ENCODE results near the gene ABCC3. TPM values are rescaled to one million over a fixed set of nuclear protein-coding genes. Genes with fewer than 3 reads are reported as not detected.

Gene ABCC3
- total RNA-seq, 2 experiments from 2014 or later, result not detected

GRCh38 chr17:50625032-50625871, 9.4 kb upstream of the ABCC3 start:
- H3K4me3 Mint-ChIP-seq, result no peak overlapping the region
- peaks cover 4% of the 10 kb centered on the region for H3K4me1 Mint-ChIP-seq
- H3K27me3 Mint-ChIP-seq, result peaks cover 27% of the 10 kb centered on the region
- no peaks in the 10 kb centered on the region for H3K9me3 Mint-ChIP-seq
- H3K36me3 Mint-ChIP-seq (ENCODE audit: low read depth), result no peaks in the 10 kb centered on the region
- H3K27ac Mint-ChIP-seq, result no peak overlapping the region
- ChIA-PET CTCF (interaction anchor here (0.6 to 2.4 kb wide), 9 partner anchors 8 to 483 kb away, joined by 3 to 13 read pairs (median 5); no protein-coding TSS in a partner anchor), POLR2A (no interaction called here)
- no peak for DNase-seq

GRCh38 chr17:50626037-50626574, 8.6 kb upstream of the ABCC3 start:
- Mint-ChIP-seq H3K27ac (no peak overlapping the region), H3K27me3 (peaks cover 31% of the 10 kb centered on the region), H3K9me3 (no peaks in the 10 kb centered on the region), H3K4me1 (peaks cover 4% of the 10 kb centered on the region), H3K4me3 (no peak overlapping the region), H3K36me3 (ENCODE audit: low read depth) (no peaks in the 10 kb centered on the region)
- DNase-seq, result peak; percentile 65
- POLR2A ChIA-PET, result no interaction called here
- CTCF ChIA-PET, result interaction anchor here (0.5 to 2.4 kb wide), 10 partner anchors 9 to 137 kb away, joined by 3 to 13 read pairs (median 4); no protein-coding TSS in a partner anchor

DNA sequence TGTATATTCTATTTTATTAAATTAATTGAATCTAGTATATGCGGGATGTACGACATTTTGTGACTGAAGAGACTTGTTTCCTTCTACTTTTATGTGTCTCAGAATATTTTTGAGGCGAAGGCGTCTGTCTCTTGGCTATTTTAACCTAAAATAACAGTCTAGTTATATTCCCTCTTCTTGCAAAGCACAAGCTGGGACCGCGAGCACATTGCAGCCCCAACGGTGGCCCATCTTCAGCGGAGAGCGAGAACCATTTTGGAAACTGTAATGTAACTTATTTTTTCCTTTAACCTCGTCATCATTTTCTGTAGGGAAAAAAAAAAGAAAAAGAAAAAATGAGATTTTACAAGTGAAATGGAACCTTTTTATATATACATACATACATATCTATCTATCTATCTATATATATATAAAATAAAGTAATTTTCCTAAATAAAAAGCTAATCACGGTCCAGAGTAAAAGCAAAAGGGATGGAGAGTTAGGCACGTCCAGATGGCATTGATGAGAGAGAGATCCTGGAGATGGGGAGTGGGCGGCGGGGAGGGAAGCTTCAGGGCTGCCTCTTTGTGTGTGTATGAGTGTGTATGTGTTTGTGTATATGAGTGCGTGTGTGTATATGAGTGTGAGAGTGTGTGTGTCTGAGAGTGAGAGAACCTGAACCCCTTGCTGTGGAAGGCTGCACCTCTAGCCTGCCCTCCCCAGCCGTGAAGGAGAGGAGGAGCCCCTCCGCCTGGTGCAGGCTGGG, 7.5 kb upstream of the ABCC3 start:
- POLR2A ChIA-PET, result no interaction called here
- CTCF ChIA-PET, result interaction anchor here (0.6 to 2.4 kb wide), 7 partner anchors 9 to 271 kb away, joined by 3 to 13 read pairs (median 6); no protein-coding TSS in a partner anchor
- H3K4me3 Mint-ChIP-seq, result no peak overlapping the region
- no peak for DNase-seq
- H3K9me3 Mint-ChIP-seq, result no peaks in the 10 kb centered on the region
- H3K27me3 Mint-ChIP-seq, result peaks cover 33% of the 10 kb centered on the region
- H3K36me3 Mint-ChIP-seq (ENCODE audit: low read depth), result no peaks in the 10 kb centered on the region
- H3K4me1 Mint-ChIP-seq, result peaks cover 4% of the 10 kb centered on the region
- H3K27ac Mint-ChIP-seq, result no peak overlapping the region

- CTCF ChIA-PET, result interaction anchor here (0.6 to 2.0 kb wide), 8 partner anchors 10 to 270 kb away, joined by 3 to 9 read pairs (median 3); no protein-coding TSS in a partner anchor
- Mint-ChIP-seq H3K27me3 (peaks cover 39% of the 10 kb centered on the region), H3K36me3 (ENCODE audit: low read depth) (no peaks in the 10 kb centered on the region)
Observed at GRCh38 chr17:50627782-50628601, 6.7 kb upstream of the ABCC3 start.

DNA sequence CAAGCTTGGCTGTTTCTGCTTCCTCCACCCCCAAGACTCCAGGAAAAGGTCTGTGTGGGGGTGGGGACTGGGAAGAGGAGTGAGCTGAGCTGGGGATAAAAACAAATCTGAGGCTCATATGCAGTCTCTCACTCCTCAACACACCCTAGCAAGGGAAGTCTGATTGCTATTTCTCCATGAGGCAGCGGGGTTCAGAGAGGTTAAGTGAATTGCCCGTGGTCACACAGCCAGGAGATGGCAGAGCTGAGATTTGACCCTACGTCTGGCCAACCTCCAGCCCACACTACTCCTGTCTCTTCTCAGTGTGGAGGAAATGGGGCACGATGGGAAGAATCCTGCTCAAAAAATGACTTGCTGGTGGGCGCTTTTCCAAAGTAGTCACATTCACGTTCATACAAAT, 4.8 kb upstream of the ABCC3 start:
- ChIA-PET POLR2A (no interaction called here), CTCF (interaction anchor here (0.5 to 2.9 kb wide), 19 partner anchors 9 to 141 kb away, joined by 3 to 9 read pairs (median 4); no protein-coding TSS in a partner anchor)
- Mint-ChIP-seq H3K27me3 (peaks cover 54% of the 10 kb centered on the region), H3K27ac (no peak overlapping the region), H3K9me3 (no peaks in the 10 kb centered on the region), H3K4me1 (peaks cover 4% of the 10 kb centered on the region), H3K4me3 (no peak overlapping the region), H3K36me3 (ENCODE audit: low read depth) (no peaks in the 10 kb centered on the region)
- DNase-seq, result no peak

More at GRCh38 chr17:50627782-50628601, 6.7 kb upstream of the ABCC3 start:
- H3K4me3 Mint-ChIP-seq, result no peak overlapping the region
- POLR2A ChIA-PET, result no interaction called here
- no peak for DNase-seq
- H3K27ac Mint-ChIP-seq, result peak overlapping the region; percentile 15
- no peaks in the 10 kb centered on the region for H3K9me3 Mint-ChIP-seq
- peaks cover 4% of the 10 kb centered on the region for H3K4me1 Mint-ChIP-seq

- H3K9me3 Mint-ChIP-seq, result no peaks in the 10 kb centered on the region
- peak; percentile 65 for DNase-seq
- no peak overlapping the region for H3K27ac Mint-ChIP-seq
- POLR2A ChIA-PET, result no interaction called here
- peaks cover 4% of the 10 kb centered on the region for H3K4me1 Mint-ChIP-seq
- CTCF ChIA-PET, result interaction anchor here (0.6 to 2.9 kb wide), 18 partner anchors 8 to 140 kb away, joined by 3 to 9 read pairs (median 4); no protein-coding TSS in a partner anchor
- no peak overlapping the region for H3K4me3 Mint-ChIP-seq
- H3K36me3 Mint-ChIP-seq (ENCODE audit: low read depth), result no peaks in the 10 kb centered on the region
- H3K27me3 Mint-ChIP-seq, result peaks cover 58% of the 10 kb centered on the region
Observed at GRCh38 chr17:50630524-50631194, 4.0 kb upstream of the ABCC3 start.

DNA sequence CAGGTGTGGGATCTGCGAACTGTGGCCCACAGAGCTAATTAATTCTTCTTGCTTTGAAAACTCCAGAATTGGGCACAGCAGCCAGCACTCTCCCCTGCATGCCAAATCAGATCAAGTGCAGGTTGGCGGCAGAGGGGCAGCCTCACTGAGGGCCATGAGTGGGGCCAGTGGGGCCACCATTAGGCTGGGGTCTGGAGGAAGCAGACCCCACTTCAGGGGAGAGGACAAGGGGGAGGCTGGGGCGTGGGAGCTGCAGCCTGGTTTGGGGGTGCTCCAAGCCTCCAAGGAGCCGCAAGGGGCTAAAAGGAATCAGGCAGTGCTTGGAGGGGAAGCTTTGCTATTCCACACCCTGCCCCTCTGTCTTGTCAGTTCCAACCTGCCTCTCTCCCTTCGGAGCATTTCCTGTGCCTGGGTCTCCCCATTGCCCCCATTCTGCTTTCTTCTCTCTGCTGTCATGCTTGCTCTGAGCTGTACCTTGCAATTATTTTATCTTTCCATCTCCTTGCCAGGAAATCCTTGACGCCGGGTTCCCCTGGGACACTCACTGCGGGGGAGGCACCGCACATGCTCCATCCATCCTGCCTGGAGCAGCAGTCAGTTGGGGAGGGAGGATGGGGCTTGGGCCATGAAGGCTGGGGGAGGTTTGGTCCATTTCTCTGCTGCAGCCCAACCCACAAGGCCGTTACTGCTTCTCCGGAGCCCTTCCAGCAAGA, 3.3 kb upstream of the ABCC3 start:
- Mint-ChIP-seq H3K4me3 (no peak overlapping the region), H3K27ac (no peak overlapping the region), H3K4me1 (peaks cover 4% of the 10 kb centered on the region), H3K27me3 (peaks cover 64% of the 10 kb centered on the region), H3K36me3 (ENCODE audit: low read depth) (no peaks in the 10 kb centered on the region), H3K9me3 (no peaks in the 10 kb centered on the region)
- no peak for DNase-seq
- POLR2A ChIA-PET, result no interaction called here
- CTCF ChIA-PET, result interaction anchor here (1.0 to 2.9 kb wide), 16 partner anchors 7 to 90 kb away, joined by 3 to 9 read pairs (median 4); no protein-coding TSS in a partner anchor

DNA sequence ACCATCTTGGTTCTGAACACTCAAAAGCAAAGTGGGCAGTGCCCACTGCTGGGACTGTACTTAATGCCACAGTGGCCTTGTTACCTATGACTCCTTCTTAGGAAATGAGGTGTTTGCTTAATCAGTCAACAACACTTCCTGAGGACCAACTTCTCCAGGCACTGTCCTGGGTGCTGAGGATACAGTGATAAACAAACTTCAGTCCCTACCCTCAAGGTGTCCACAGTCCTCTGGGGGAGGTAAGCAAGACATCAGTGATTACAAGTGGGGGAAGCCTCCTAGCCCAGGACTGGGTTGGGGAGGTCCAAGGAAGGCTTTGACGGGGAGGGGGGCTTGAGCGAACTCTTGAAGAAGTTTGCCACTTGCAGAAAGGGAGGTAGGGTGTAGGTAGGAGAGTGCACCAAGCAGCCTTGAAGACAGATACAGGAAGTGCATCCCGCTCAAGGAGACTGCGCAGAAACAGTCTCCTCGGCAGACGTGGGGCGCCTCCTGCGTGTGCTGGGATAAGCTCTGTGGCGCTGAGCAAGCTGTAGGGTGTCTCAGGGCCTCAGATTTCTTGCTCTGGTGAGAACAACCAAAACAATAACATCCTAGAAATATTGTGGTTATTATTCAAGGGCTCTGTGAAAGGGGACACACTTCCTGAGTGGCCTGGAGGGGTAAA, 2.6 kb upstream of the ABCC3 start:
- POLR2A ChIA-PET, result no interaction called here
- no peak overlapping the region for H3K4me3 Mint-ChIP-seq

GRCh38 chr17:50632637-50633036, 2.0 kb upstream of the ABCC3 start:
- Mint-ChIP-seq H3K4me3 (no peak overlapping the region), H3K36me3 (ENCODE audit: low read depth) (no peaks in the 10 kb centered on the region), H3K9me3 (no peaks in the 10 kb centered on the region), H3K27me3 (peaks cover 71% of the 10 kb centered on the region), H3K4me1 (peaks cover 4% of the 10 kb centered on the region), H3K27ac (no peak overlapping the region)
- POLR2A ChIA-PET, result no interaction called here
- CTCF ChIA-PET, result interaction anchor here (1.0 to 2.9 kb wide), 4 partner anchors 9 to 153 kb away, joined by 3 to 9 read pairs (median 4); no protein-coding TSS in a partner anchor
- no peak for DNase-seq

More for the DNA sequence above, 2.6 kb upstream of the ABCC3 start:
- no peak overlapping the region for H3K27ac Mint-ChIP-seq
- CTCF ChIA-PET, result interaction anchor here (1.0 to 2.9 kb wide), 4 partner anchors 9 to 153 kb away, joined by 3 to 9 read pairs (median 4); no protein-coding TSS in a partner anchor
- peaks cover 4% of the 10 kb centered on the region for H3K4me1 Mint-ChIP-seq
- no peaks in the 10 kb centered on the region for H3K9me3 Mint-ChIP-seq
- no peak for DNase-seq
- H3K36me3 Mint-ChIP-seq (ENCODE audit: low read depth), result no peaks in the 10 kb centered on the region
- peaks cover 70% of the 10 kb centered on the region for H3K27me3 Mint-ChIP-seq

DNA sequence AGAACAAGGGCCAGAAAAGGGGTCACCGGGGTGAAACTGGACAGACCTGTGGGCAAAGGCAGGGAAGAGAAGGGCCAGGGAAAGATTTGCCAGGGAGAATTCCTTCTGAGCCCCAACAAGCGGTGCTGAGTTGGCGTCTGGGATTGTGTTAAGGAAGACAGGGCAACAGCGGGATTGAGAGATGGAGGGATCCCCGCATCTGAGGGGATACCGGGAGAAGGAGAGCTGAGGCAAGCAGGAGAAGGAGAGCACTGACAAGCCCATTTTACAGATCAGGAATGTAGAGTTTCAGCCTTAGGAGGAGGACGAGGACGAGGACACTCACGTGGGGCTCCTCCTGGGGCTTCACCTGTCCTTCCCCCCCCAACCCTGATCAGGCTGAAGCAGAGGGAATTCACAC, 998 bp upstream of the ABCC3 start:
- Mint-ChIP-seq H3K27ac (no peak overlapping the region), H3K4me3 (no peak overlapping the region), H3K9me3 (no peaks in the 10 kb centered on the region), H3K27me3 (peaks cover 72% of the 10 kb centered on the region), H3K4me1 (no peaks in the 10 kb centered on the region), H3K36me3 (ENCODE audit: low read depth) (no peaks in the 10 kb centered on the region)
- ChIA-PET CTCF (interaction anchor here (1.5 kb wide), 1 partner anchor 10 kb away, joined by 4 read pairs; no protein-coding TSS in a partner anchor), POLR2A (no interaction called here)
- no peak for DNase-seq

All from activated CD4-positive, alpha-beta T cell treated with anti-CD3 and anti-CD28 coated beads, Interleukin-2, amount 10 ng/mL, durations not matched to agents 7 days and 5 days (primary cell).